Tibial nerve (tissue), 4 donors: ENCODE data around the gene PDGFA. TPM values are rescaled to one million over a fixed set of nuclear protein-coding genes. Genes with fewer than 3 reads are reported as not detected.

Experiments
- DNase-seq, 2 donors: peaks; one replicate each; pipeline ENCODE4 v3.0.0-alpha.2; 2019; ENCODE audit warnings: low spot score in 2 of 2
- H3K27ac ChIP-seq, 4 donors: fragments of 200-600 bp; sonication (generic) in 3 of 4; one replicate each; pipeline ENCODE4 v1.5.1; 2017 to 2019; ENCODE audit warnings: mild to moderate bottlenecking in 1 of 4
- H3K27me3 ChIP-seq, 2 donors: fragments of 200-600 bp; sonication (generic) in 1 of 2; one replicate each; pipeline versions ENCODE4 v1.5.1 to v1.6.0; 2017 to 2019
- H3K36me3 ChIP-seq, 3 donors: fragments of 200-600 bp; sonication (generic); one replicate each; pipeline ENCODE4 v1.5.1; 2018 to 2019
- H3K4me1 ChIP-seq, 4 donors: fragments of 200-600 bp; sonication (generic) in 3 of 4; one replicate each; pipeline ENCODE4 v1.5.1; 2017 to 2019
- H3K4me3 ChIP-seq, 4 donors: fragments of 200-600 bp; sonication (generic) in 3 of 4; one replicate each; pipeline ENCODE4 v1.5.1; 2017 to 2019; ENCODE audit warnings: mild to moderate bottlenecking in 1 of 4, moderate library complexity in 1 of 4
- H3K9me3 ChIP-seq, 4 donors: fragments of 200-600 bp; sonication (generic) in 3 of 4; one replicate each; pipeline ENCODE4 v1.5.1; 2017 to 2019
- CTCF ChIP-seq, 5 experiments: fragments of 200-600 bp in 3 of 5; fragments of 450-650 bp in 2 of 5; sonication (generic) in 3 of 5; IDR thresholded peaks; one replicate each; pipeline ENCODE4 v1.5.1; 2016 to 2019; ENCODE audit warnings: antibody characterized with exemption in 5 of 5, mild to moderate bottlenecking in 3 of 5, moderate library complexity in 2 of 5
- EP300 ChIP-seq, 2 donors: sonication (generic); formaldehyde crosslinking; IDR thresholded peaks; one replicate each; pipeline ENCODE4 v1.6.1; 2017; ENCODE audit warnings: antibody characterized with exemption in 2 of 2, mild to moderate bottlenecking in 1 of 2
- POLR2A ChIP-seq, 2 donors: fragments of 450-650 bp; IDR thresholded peaks; one replicate each; pipeline ENCODE4 v1.6.1; 2017; ENCODE audit warnings: antibody characterized with exemption in 2 of 2, mild to moderate bottlenecking in 2 of 2, moderate library complexity in 2 of 2
- WGBS, 2 donors: methylation state at CpG; one replicate each; pipeline ENCODE4 v1.1.5; 2018; 5-methylcytosine and 5-hydroxymethylcytosine counted together
- total RNA-seq, 4 donors: library from RNA; depleted of rRNA; stranded (reverse); fragments of >200 nt; gene quantifications; one replicate each; pipeline ENCODE4 v1.1.0, GENCODE V29; 2016

PDGFA gene
- total RNA-seq, 4 donors from 2014 or later: 33.4 to 84.1 (median 40.6) TPM

DNA sequence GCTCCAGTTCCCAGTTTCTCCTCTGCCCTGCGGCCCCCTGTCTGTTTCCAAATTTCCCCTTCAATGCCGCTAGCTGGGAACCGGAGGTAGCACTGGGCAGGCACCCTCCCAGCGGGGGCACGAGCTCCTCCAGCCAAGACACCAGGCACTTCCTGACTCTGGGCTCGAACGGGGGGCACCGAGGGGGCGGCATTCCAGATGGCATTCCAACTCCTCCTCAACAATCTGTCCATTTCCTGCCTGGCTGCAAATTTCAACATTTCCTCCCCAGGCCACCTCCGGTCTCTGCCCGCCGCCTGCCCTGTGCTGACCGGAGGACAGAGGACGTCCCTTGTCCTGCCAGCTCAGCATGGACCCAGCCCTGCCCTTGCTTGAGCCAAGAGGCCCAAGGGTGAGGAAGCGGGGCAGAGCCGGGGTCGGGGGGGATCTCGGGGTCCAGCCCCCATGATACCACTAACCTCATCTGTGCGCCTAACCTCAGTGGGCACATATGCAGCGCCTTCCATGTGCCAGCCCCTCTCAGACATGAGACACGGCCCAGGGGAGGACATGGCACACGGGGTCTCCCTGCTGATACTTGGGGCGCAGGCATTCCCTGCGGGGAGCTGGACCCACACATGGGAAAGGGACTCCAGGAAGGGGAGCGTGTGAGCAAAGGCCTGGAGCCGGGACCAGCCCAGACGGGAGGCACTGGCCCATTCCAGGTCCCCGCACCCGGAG, 58.0 kb downstream of the PDGFA start:
- TF ChIP-seq POLR2A (IDR thresholded peaks at IDR 0.05): no peak
- TF ChIP-seq EP300 (IDR thresholded peaks at IDR 0.05): peak in 1 of 2 donors; percentile 40
- TF ChIP-seq CTCF (IDR thresholded peaks at IDR 0.05): no peak
- H3K27me3 ChIP-seq: no peaks in the 10 kb centered on the region
- no peak overlapping the region for H3K4me3 ChIP-seq
- H3K27ac ChIP-seq: peak overlapping the region in 2 of 4 donors; percentile 72 to 73
- no peak for DNase-seq
- WGBS, 2 donors: 40 to 50% methylated on average over 21 to 29 of the region's 29 CpGs
- no peaks in the 10 kb centered on the region for H3K36me3 ChIP-seq
- peaks cover 0 to 36% (median 13%) of the 10 kb centered on the region in 4 donors for H3K4me1 ChIP-seq
- no peaks in the 10 kb centered on the region for H3K9me3 ChIP-seq

GRCh38 chr7:461117-461452, 58.6 kb downstream of the PDGFA start:
- peak overlapping the region in 2 of 4 donors; percentile 72 to 73 for H3K27ac ChIP-seq
- peaks cover 0 to 36% (median 13%) of the 10 kb centered on the region in 4 donors for H3K4me1 ChIP-seq
- WGBS, 2 donors: 26 to 37% methylated on average over 2 of the region's 2 CpGs
- H3K9me3 ChIP-seq: no peaks in the 10 kb centered on the region
- no peak for TF ChIP-seq CTCF (IDR thresholded peaks at IDR 0.05)
- TF ChIP-seq POLR2A (IDR thresholded peaks at IDR 0.05): no peak
- TF ChIP-seq EP300 (IDR thresholded peaks at IDR 0.05): no peak
- H3K27me3 ChIP-seq: no peaks in the 10 kb centered on the region
- no peak overlapping the region for H3K4me3 ChIP-seq
- no peaks in the 10 kb centered on the region for H3K36me3 ChIP-seq
- no peak for DNase-seq

DNA sequence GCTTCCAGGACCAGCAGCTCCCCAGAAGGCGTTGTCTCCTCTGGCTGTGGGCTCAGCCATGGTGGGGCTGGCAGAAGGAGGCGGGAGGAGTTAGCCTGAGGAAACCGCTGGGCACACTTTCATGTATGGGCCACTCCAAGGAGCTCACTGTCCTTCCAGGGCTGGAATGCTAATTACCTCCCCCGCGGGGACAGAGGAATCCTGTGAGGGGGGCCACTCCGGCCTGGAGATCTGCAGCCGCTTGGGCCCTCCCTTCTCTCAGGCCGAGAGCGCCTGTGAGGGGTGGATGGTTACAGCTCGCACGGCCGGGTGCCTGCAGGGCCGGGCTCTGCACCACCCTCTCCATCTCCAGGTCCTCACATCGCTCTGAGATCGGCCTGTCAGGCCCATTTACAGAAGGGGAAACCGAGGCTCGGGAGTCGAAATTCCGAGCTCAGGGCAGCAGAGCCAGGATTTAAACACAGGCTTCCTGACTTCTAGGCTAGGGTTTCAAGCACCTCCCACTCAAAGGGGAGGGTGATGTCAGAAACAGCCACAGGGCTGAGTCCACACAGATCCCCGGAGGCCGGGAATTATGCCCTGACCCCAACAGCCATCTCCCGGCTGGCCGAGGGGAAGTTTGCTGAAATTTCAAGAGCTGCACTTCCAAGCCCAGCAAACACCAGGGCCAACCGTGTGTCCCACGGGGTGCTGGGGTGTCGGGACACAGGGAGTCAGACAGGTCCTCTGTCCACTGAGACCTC, 59.1 kb downstream of the PDGFA start:
- WGBS, 2 donors: 18 to 45% methylated on average over 18 to 21 of the region's 26 CpGs
- peak in 1 of 2 donors; percentile 29 for TF ChIP-seq EP300 (IDR thresholded peaks at IDR 0.05)
- TF ChIP-seq POLR2A (IDR thresholded peaks at IDR 0.05): no peak
- no peak for TF ChIP-seq CTCF (IDR thresholded peaks at IDR 0.05)
- peak overlapping the region in 2 of 4 donors; percentile 72 to 73 for H3K27ac ChIP-seq

GRCh38 chr7:459584-460373, 59.9 kb downstream of the PDGFA start:
- peak overlapping the region in 2 of 4 donors; percentile 72 to 73 for H3K27ac ChIP-seq

More for the DNA sequence above, 59.1 kb downstream of the PDGFA start:
- H3K4me3 ChIP-seq: no peak overlapping the region
- H3K36me3 ChIP-seq: no peaks in the 10 kb centered on the region
- H3K4me1 ChIP-seq: peaks cover 0 to 40% (median 14%) of the 10 kb centered on the region in 4 donors
- H3K9me3 ChIP-seq: no peaks in the 10 kb centered on the region
- no peak for DNase-seq
- H3K27me3 ChIP-seq: no peaks in the 10 kb centered on the region

More at GRCh38 chr7:459584-460373, 59.9 kb downstream of the PDGFA start:
- TF ChIP-seq EP300 (IDR thresholded peaks at IDR 0.05): no peak
- TF ChIP-seq CTCF (IDR thresholded peaks at IDR 0.05): no peak
- no peak for TF ChIP-seq POLR2A (IDR thresholded peaks at IDR 0.05)
- Histone ChIP-seq H3K9me3 (no peaks in the 10 kb centered on the region), H3K36me3 (no peaks in the 10 kb centered on the region), H3K4me3 (no peak overlapping the region), H3K27me3 (no peaks in the 10 kb centered on the region), H3K4me1 (peaks cover 0 to 43% (median 20%) of the 10 kb centered on the region in 4 donors)
- no peak for DNase-seq
- 82% methylated on average over 6 of the region's 6 CpGs for WGBS, 2 donors
